Mononuclear cell (primary cell): Measurements from ENCODE around the gene TTC19. TPM values are rescaled to one million over a fixed set of nuclear protein-coding genes. Genes with fewer than 3 reads are reported as not detected.

Source experiments
- H3K27me3 ChIP-seq: 2 replicates; pipeline ENCODE4 v1.6.0; 2011; ENCODE audit warnings: low read length, control low read depth; ENCODE audit not compliant: insufficient read depth
- H3K4me1 ChIP-seq: 2 replicates; pipeline ENCODE4 v1.5.1; 2011; ENCODE audit warnings: mild to moderate bottlenecking, low read length, control low read depth; ENCODE audit not compliant: insufficient read depth
- H3K4me3 ChIP-seq: 2 replicates; pipeline ENCODE4 v1.5.1; 2011; ENCODE audit warnings: mild to moderate bottlenecking, low read length, moderate library complexity
- H3K9me3 ChIP-seq: 2 replicates; pipeline ENCODE4 v1.5.1; 2011; ENCODE audit warnings: low read depth, mild to moderate bottlenecking, control low read depth, low read length
- total RNA-seq: library from RNA; depleted of rRNA; stranded (reverse); fragments of >200 nt; gene quantifications from one replicate; pipeline ENCODE4 v1.2.3, GENCODE V29; 2012

Gene TTC19
- total RNA-seq = 47.1 TPM

GRCh38 chr17:15999141-15999973 is at the start of gene TTC19, which contains the start of gene ZSWIM7:
TSS of gene TTC19 (plus strand) at chr17:15999824. CDS start at chr17:15999849, 25 bp downstream.
TSS of gene ZSWIM7 (minus strand) at chr17:15999704. CDS start at chr17:15999594, 110 bp downstream.
- Histone ChIP-seq H3K4me3 (peak within 1 kb of the TSS; percentile 55), H3K9me3 (no peaks in the 10 kb centered on the region), H3K4me1 (peaks cover 44% of the 10 kb centered on the region), H3K27me3 (no peaks in the 10 kb centered on the region)

- peaks cover 12% of the 10 kb centered on the region for H3K4me1 ChIP-seq
- H3K4me3 ChIP-seq = no peak overlapping the region
Measured at GRCh38 chr17:15951368-15952047, 48.1 kb upstream of the TTC19 start.

GRCh38 chr17:15952048-15952532 is 47.5 kb upstream of the TTC19 start:
- no peaks in the 10 kb centered on the region for H3K9me3 ChIP-seq
- H3K4me1 ChIP-seq = peaks cover 10% of the 10 kb centered on the region
- H3K4me3 ChIP-seq = no peak overlapping the region
- no peaks in the 10 kb centered on the region for H3K27me3 ChIP-seq

More at GRCh38 chr17:15951368-15952047, 48.1 kb upstream of the TTC19 start:
- Histone ChIP-seq H3K9me3 (no peaks in the 10 kb centered on the region), H3K27me3 (no peaks in the 10 kb centered on the region)

- Histone ChIP-seq H3K27me3 (no peaks in the 10 kb centered on the region), H3K9me3 (no peaks in the 10 kb centered on the region)
Measured at GRCh38 chr17:15952916-15953790, 46.5 kb upstream of the TTC19 start.

GRCh38 chr17:15954222-15954621 is 45.4 kb upstream of the TTC19 start:
- no peaks in the 10 kb centered on the region for H3K27me3 ChIP-seq

More at GRCh38 chr17:15952916-15953790, 46.5 kb upstream of the TTC19 start:
- Histone ChIP-seq H3K4me1 (peaks cover 14% of the 10 kb centered on the region), H3K4me3 (no peak overlapping the region)

GRCh38 chr17:15955793-15956541 is 43.7 kb upstream of the TTC19 start:
- peaks cover 32% of the 10 kb centered on the region for H3K4me1 ChIP-seq
- H3K9me3 ChIP-seq = no peaks in the 10 kb centered on the region
- H3K4me3 ChIP-seq = no peak overlapping the region
- no peaks in the 10 kb centered on the region for H3K27me3 ChIP-seq

More at GRCh38 chr17:15954222-15954621, 45.4 kb upstream of the TTC19 start:
- peaks cover 24% of the 10 kb centered on the region for H3K4me1 ChIP-seq
- no peaks in the 10 kb centered on the region for H3K9me3 ChIP-seq
- H3K4me3 ChIP-seq = no peak overlapping the region

GRCh38 chr17:15957206-15957605 is 42.4 kb upstream of the TTC19 start:
- peaks cover 32% of the 10 kb centered on the region for H3K4me1 ChIP-seq
- H3K27me3 ChIP-seq = no peaks in the 10 kb centered on the region
- H3K4me3 ChIP-seq = no peak overlapping the region
- no peaks in the 10 kb centered on the region for H3K9me3 ChIP-seq

- Histone ChIP-seq H3K4me3 (no peak overlapping the region), H3K4me1 (peaks cover 32% of the 10 kb centered on the region), H3K9me3 (no peaks in the 10 kb centered on the region), H3K27me3 (no peaks in the 10 kb centered on the region)
Measured at GRCh38 chr17:15957608-15958307, 41.9 kb upstream of the TTC19 start.

- no peaks in the 10 kb centered on the region for H3K9me3 ChIP-seq
- H3K4me1 ChIP-seq = peaks cover 32% of the 10 kb centered on the region
- H3K27me3 ChIP-seq = no peaks in the 10 kb centered on the region
- no peak overlapping the region for H3K4me3 ChIP-seq
Measured at GRCh38 chr17:15958484-15958854, 41.2 kb upstream of the TTC19 start.

GRCh38 chr17:15963670-15964110 is 35.9 kb upstream of the TTC19 start:
- H3K27me3 ChIP-seq = no peaks in the 10 kb centered on the region
- H3K9me3 ChIP-seq = no peaks in the 10 kb centered on the region
- H3K4me1 ChIP-seq = peaks cover 38% of the 10 kb centered on the region
- no peak overlapping the region for H3K4me3 ChIP-seq

GRCh38 chr17:15965528-15965927 is 34.1 kb upstream of the TTC19 start:
- no peaks in the 10 kb centered on the region for H3K9me3 ChIP-seq
- peaks cover 26% of the 10 kb centered on the region for H3K4me1 ChIP-seq
- no peaks in the 10 kb centered on the region for H3K27me3 ChIP-seq
- H3K4me3 ChIP-seq = no peak overlapping the region

GRCh38 chr17:15966183-15966878 is 33.3 kb upstream of the TTC19 start:
- Histone ChIP-seq H3K9me3 (no peaks in the 10 kb centered on the region), H3K4me1 (peaks cover 32% of the 10 kb centered on the region), H3K4me3 (no peak overlapping the region), H3K27me3 (no peaks in the 10 kb centered on the region)

GRCh38 chr17:15966879-15967248 is 32.8 kb upstream of the TTC19 start:
- H3K27me3 ChIP-seq = no peaks in the 10 kb centered on the region
- peaks cover 35% of the 10 kb centered on the region for H3K4me1 ChIP-seq
- no peak overlapping the region for H3K4me3 ChIP-seq
- H3K9me3 ChIP-seq = no peaks in the 10 kb centered on the region
